Uterus (tissue), 4 donors: ENCODE results near the gene STYXL2. TPM values are rescaled to one million over a fixed set of nuclear protein-coding genes. Genes with fewer than 3 reads are reported as not detected.

Experiments used
- DNase-seq, 2 donors: peaks; one replicate each; pipeline ENCODE4 v3.0.0-alpha.2; 2019 to 2020
- H3K27ac ChIP-seq, 2 donors: fragments of 200-600 bp; sonication (generic); 1 replicate in 1 of 2; 2 replicates in 1 of 2; pipeline ENCODE4 v1.5.1; 2016 to 2018
- H3K27me3 ChIP-seq, 2 donors: fragments of 200-600 bp; sonication (generic); one replicate each; pipeline ENCODE4 v1.5.1; 2018 to 2019; ENCODE audit warnings: control low read depth in 1 of 2
- H3K36me3 ChIP-seq, 2 donors: fragments of 200-600 bp; sonication (generic); one replicate each; pipeline ENCODE4 v1.5.1; 2019; ENCODE audit warnings: control low read depth in 1 of 2
- H3K4me1 ChIP-seq, 2 donors: fragments of 200-600 bp; sonication (generic); one replicate each; pipeline ENCODE4 v1.5.1; 2018 to 2019; ENCODE audit warnings: control low read depth in 1 of 2
- H3K4me3 ChIP-seq, 2 donors: fragments of 200-600 bp; sonication (generic); 1 replicate in 1 of 2; 2 replicates in 1 of 2; pipeline ENCODE4 v1.5.1; 2018 to 2019; ENCODE audit warnings: mild to moderate bottlenecking in 1 of 2
- H3K9me3 ChIP-seq, 2 donors: fragments of 200-600 bp; sonication (generic); one replicate each; pipeline ENCODE4 v1.5.1; 2019; ENCODE audit warnings: control low read depth in 1 of 2
- CTCF ChIP-seq, 4 experiments: fragments of 200-600 bp in 2 of 4; fragments of 450-650 bp in 2 of 4; sonication (generic) in 2 of 4; IDR thresholded peaks; one replicate each; pipeline ENCODE4 v1.5.1; 2016 to 2019; ENCODE audit warnings: antibody characterized with exemption in 4 of 4, mild to moderate bottlenecking in 2 of 4, moderate library complexity in 1 of 4
- POLR2A ChIP-seq, 2 donors: fragments of 450-650 bp; IDR thresholded peaks; one replicate each; pipeline ENCODE4 v1.6.1; 2016; ENCODE audit warnings: antibody characterized with exemption in 2 of 2, mild to moderate bottlenecking in 1 of 2, moderate library complexity in 1 of 2
- intact Hi-C: fragments of 100-400 bp; cut with DNase I; formaldehyde crosslinking; loops from one replicate; pipeline ENCODE4 v1.15.1; 2023; ENCODE audit warnings: low total_unique reads
- total RNA-seq, 4 donors: library from RNA; depleted of rRNA in 3 of 4; stranded (reverse); fragments of >200 nt in 3 of 4; gene quantifications; one replicate each; pipeline versions ENCODE4 v1.1.0 to v1.2.4, GENCODE V29; 2014 to 2023
- donor health status: DM: yes; HTN: yes; CAD: no.

STYXL2 gene
- total RNA-seq, 4 donors from 2014 or later, result 1.2 TPM; not detected in 3

- Histone ChIP-seq H3K9me3 (no peaks in the 10 kb centered on the region), H3K4me3 (no peak within 1 kb of the TSS), H3K36me3 (no peaks in the 10 kb centered on the region), H3K27me3 (no peaks in the 10 kb centered on the region), H3K27ac (no peak within 1 kb of the TSS), H3K4me1 (no peaks in the 10 kb centered on the region)
- no peak for DNase-seq
- intact Hi-C loops, result no loop called here
- TF ChIP-seq POLR2A (IDR thresholded peaks at IDR 0.05), result no peak
Observed at GRCh38 chr1:167090314-167090942, 3.4 kb upstream of the STYXL2 start, which contains the start of gene GPA33. TSS of gene GPA33 (minus strand) at chr1:167090377. CDS start at chr1:167090287, 90 bp downstream.

GRCh38 chr1:167092653-167093052 is 1.2 kb upstream of the STYXL2 start:
- intact Hi-C loops, result no loop called here
- Histone ChIP-seq H3K27ac (no peak overlapping the region), H3K4me3 (no peak overlapping the region), H3K27me3 (no peaks in the 10 kb centered on the region), H3K9me3 (no peaks in the 10 kb centered on the region), H3K4me1 (no peaks in the 10 kb centered on the region), H3K36me3 (no peaks in the 10 kb centered on the region)
- DNase-seq, result no peak
- TF ChIP-seq CTCF (IDR thresholded peaks at IDR 0.05) (no peak), POLR2A (IDR thresholded peaks at IDR 0.05) (no peak)

DNA sequence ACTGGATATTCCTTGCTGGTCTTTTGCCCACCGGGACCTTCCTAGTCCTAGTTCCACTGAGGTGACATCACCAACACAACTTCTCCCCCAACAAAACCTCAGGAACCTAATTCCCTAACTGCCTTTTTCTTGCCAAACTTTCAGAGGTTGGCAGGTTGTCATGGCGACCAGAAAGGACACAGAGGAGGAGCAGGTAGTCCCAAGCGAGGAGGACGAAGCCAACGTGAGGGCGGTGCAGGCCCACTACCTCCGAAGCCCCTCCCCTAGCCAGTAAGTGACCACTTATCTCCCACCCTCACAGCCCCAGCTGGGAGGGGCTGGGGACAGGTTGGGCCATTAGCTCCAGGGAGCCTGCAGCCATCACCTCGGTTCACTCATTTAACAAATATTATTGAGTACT is 815 bp downstream of the STYXL2 start:
- DNase-seq, result no peak
- TF ChIP-seq POLR2A (IDR thresholded peaks at IDR 0.05) (no peak), CTCF (IDR thresholded peaks at IDR 0.05) (no peak)
- H3K4me3 ChIP-seq, result no peak overlapping the region
- no peak overlapping the region for H3K27ac ChIP-seq
- H3K27me3 ChIP-seq, result no peaks in the 10 kb centered on the region
- no peaks in the 10 kb centered on the region for H3K36me3 ChIP-seq
- intact Hi-C loops, result no loop called here
- H3K9me3 ChIP-seq, result no peaks in the 10 kb centered on the region
- H3K4me1 ChIP-seq, result no peaks in the 10 kb centered on the region

DNA sequence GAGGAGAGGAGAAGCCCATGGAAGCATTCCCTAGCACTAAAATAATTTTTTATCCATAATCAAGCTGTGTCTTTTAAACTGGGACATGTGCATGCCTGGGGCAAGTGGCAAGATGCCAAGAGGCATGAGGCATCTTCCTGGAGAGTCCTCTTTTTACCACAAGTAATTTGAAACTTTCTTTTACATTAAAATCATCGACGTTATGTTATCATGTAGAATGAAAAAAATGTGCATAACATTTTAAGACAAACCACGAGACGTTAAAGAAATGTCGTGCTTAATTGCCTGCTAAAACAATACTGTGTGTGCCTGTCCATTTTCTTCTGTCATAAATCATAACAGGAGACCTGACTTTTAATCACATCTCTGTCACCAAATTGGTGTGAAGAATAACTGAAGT is 1.5 kb downstream of the STYXL2 start:
- no peaks in the 10 kb centered on the region for H3K27me3 ChIP-seq
- no peaks in the 10 kb centered on the region for H3K36me3 ChIP-seq
- no peak for TF ChIP-seq CTCF (IDR thresholded peaks at IDR 0.05)
- no peak for TF ChIP-seq POLR2A (IDR thresholded peaks at IDR 0.05)
- intact Hi-C loops, result no loop called here
- DNase-seq, result no peak
- no peaks in the 10 kb centered on the region for H3K9me3 ChIP-seq
- H3K4me1 ChIP-seq, result no peaks in the 10 kb centered on the region
- H3K4me3 ChIP-seq, result no peak overlapping the region
- no peak overlapping the region for H3K27ac ChIP-seq

DNA sequence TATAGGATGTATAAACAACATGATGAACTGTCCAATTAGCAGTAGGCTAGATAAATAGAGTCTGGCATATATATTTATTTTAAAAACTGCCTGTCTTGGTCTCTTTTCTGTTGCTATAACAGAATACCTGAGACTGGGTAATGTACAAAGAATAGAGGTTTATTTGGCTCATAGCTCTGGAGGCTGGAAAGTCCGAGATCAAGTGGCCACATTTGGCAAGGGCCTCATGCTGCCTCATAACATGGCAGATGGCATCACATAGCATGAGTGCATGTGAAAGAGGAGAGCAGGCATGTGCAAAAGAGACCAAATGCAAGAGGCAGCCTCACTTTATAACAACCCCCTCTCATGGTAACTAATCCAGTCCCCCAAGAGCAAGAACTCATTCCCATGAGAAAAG is 6.0 kb downstream of the STYXL2 start:
- no peak for TF ChIP-seq POLR2A (IDR thresholded peaks at IDR 0.05)
- TF ChIP-seq CTCF (IDR thresholded peaks at IDR 0.05), result no peak
- intact Hi-C loops, result no loop called here
- Histone ChIP-seq H3K27me3 (no peaks in the 10 kb centered on the region), H3K4me1 (no peaks in the 10 kb centered on the region), H3K9me3 (no peaks in the 10 kb centered on the region), H3K27ac (no peak overlapping the region), H3K36me3 (no peaks in the 10 kb centered on the region), H3K4me3 (no peak overlapping the region)
- no peak for DNase-seq

- no peak overlapping the region for H3K27ac ChIP-seq
- TF ChIP-seq POLR2A (IDR thresholded peaks at IDR 0.05), result no peak
- no peak for TF ChIP-seq CTCF (IDR thresholded peaks at IDR 0.05)
- intact Hi-C loops, result no loop called here
- H3K36me3 ChIP-seq, result no peaks in the 10 kb centered on the region
- DNase-seq, result no peak
- no peaks in the 10 kb centered on the region for H3K27me3 ChIP-seq
- H3K4me3 ChIP-seq, result no peak overlapping the region
- H3K4me1 ChIP-seq, result no peaks in the 10 kb centered on the region
- H3K9me3 ChIP-seq, result no peaks in the 10 kb centered on the region
Observed at GRCh38 chr1:167100730-167101129, 6.9 kb downstream of the STYXL2 start.
